HepG2 (cell line): Measurements from ENCODE around the gene CYP27B1. TPM values are rescaled to one million over a fixed set of nuclear protein-coding genes. Genes with fewer than 3 reads are reported as not detected.

ENCODE experiments used
- ATF3 ChIP-seq: sonication (generic); formaldehyde crosslinking; IDR thresholded peaks from 2 replicates; pipeline ENCODE4 v1.4.0; 2020; ENCODE audit warnings: missing genetic modification reagents
- ATRX ChIP-seq: sonication (generic); formaldehyde crosslinking; IDR thresholded peaks from 2 replicates; pipeline ENCODE4 v1.4.0; 2020; ENCODE audit warnings: missing genetic modification reagents, borderline replicate concordance
- BRD4 ChIP-seq: sonication (generic); formaldehyde crosslinking; IDR thresholded peaks from 2 replicates; pipeline ENCODE4 v1.4.0; 2020; ENCODE audit warnings: missing genetic modification reagents
- FOXJ3 ChIP-seq: sonication (generic); formaldehyde crosslinking; IDR thresholded peaks from 2 replicates; pipeline ENCODE4 v1.4.0; 2020; ENCODE audit warnings: missing genetic modification reagents, mild to moderate bottlenecking, borderline replicate concordance
- GATA4 ChIP-seq: sonication (generic); IDR thresholded peaks from 2 replicates; pipeline ENCODE4 v1.6.1; 2016; ENCODE audit warnings: antibody characterized with exemption, low read depth, borderline replicate concordance
- HNRNPL ChIP-seq: fragments of 200-400 bp; formaldehyde crosslinking; IDR thresholded peaks from 2 replicates; pipeline ENCODE4 v1.6.1; 2017; ENCODE audit warnings: mild to moderate bottlenecking, low read depth, low read length
- ISL2 ChIP-seq: sonication (generic); formaldehyde crosslinking; IDR thresholded peaks from 2 replicates; pipeline ENCODE4 v1.5.0; 2020; ENCODE audit warnings: missing genetic modification reagents
- KAT8 ChIP-seq: IDR thresholded peaks from 2 replicates; pipeline ENCODE4 v1.6.1; 2016; ENCODE audit warnings: missing genetic modification reagents, missing compliant biosample characterization
- MED13 ChIP-seq: sonication (generic); formaldehyde crosslinking; IDR thresholded peaks from 2 replicates; pipeline ENCODE4 v1.5.0; 2020; ENCODE audit warnings: missing genetic modification reagents
- MTA3 ChIP-seq: sonication (generic); formaldehyde crosslinking; IDR thresholded peaks from 2 replicates; pipeline ENCODE4 v1.4.0; 2020; ENCODE audit warnings: missing genetic modification reagents
- NFKB2 ChIP-seq: sonication (generic); formaldehyde crosslinking; IDR thresholded peaks from 2 replicates; pipeline ENCODE4 v1.4.0; 2020; ENCODE audit warnings: missing genetic modification reagents, borderline replicate concordance
- PAWR ChIP-seq: sonication (generic); formaldehyde crosslinking; IDR thresholded peaks from 2 replicates; pipeline ENCODE4 v1.4.0; 2020; ENCODE audit warnings: missing genetic modification reagents, mild to moderate bottlenecking, borderline replicate concordance
- PPARG ChIP-seq: conservative IDR thresholded peaks from 2 replicates; pipeline ENCODE4 v1.6.1; 2016; ENCODE audit warnings: missing biosample characterization, missing genetic modification reagents
- RAD21 ChIP-seq: fragments of 450-650 bp; formaldehyde crosslinking; IDR thresholded peaks from 2 replicates; pipeline ENCODE4 v1.5.0; 2020; ENCODE audit warnings: mild to moderate bottlenecking
- RAD51 ChIP-seq: fragments of 450-650 bp; IDR thresholded peaks from 2 replicates; pipeline ENCODE4 v1.6.1; 2016; ENCODE audit warnings: borderline replicate concordance
- RELA ChIP-seq: sonication (generic); formaldehyde crosslinking; IDR thresholded peaks from 2 replicates; pipeline ENCODE4 v1.4.0; 2020; ENCODE audit warnings: missing genetic modification reagents
- TOE1 ChIP-seq: sonication (generic); formaldehyde crosslinking; IDR thresholded peaks from 2 replicates; pipeline ENCODE4 v1.4.0; 2020; ENCODE audit warnings: mild to moderate bottlenecking, missing genetic modification reagents
- WIZ ChIP-seq: sonication (generic); formaldehyde crosslinking; IDR thresholded peaks from 2 replicates; pipeline ENCODE4 v1.5.1; 2020; ENCODE audit warnings: mild to moderate bottlenecking, missing genetic modification reagents
- ZBTB33 ChIP-seq: sonication (generic); formaldehyde crosslinking; IDR thresholded peaks from 2 replicates; pipeline ENCODE4 v1.4.0; 2020; ENCODE audit warnings: missing genetic modification reagents
- ZBTB39 ChIP-seq: sonication (generic); formaldehyde crosslinking; IDR thresholded peaks from 2 replicates; pipeline ENCODE4 v1.5.0; 2020; ENCODE audit warnings: missing genetic modification reagents
- ZGPAT ChIP-seq: IDR thresholded peaks from 2 replicates; pipeline ENCODE4 v1.6.1; 2016; ENCODE audit warnings: mild to moderate bottlenecking
- ZNF333 ChIP-seq: sonication (generic); formaldehyde crosslinking; IDR thresholded peaks from 2 replicates; pipeline ENCODE4 v1.4.0; 2020; ENCODE audit warnings: mild to moderate bottlenecking, missing genetic modification reagents, borderline replicate concordance
- ZNF441 ChIP-seq: sonication (generic); formaldehyde crosslinking; IDR thresholded peaks from 2 replicates; pipeline ENCODE4 v1.7.0; 2021; ENCODE audit warnings: missing genetic modification reagents, borderline replicate concordance
- ZNF614 ChIP-seq: IDR thresholded peaks from 2 replicates; pipeline ENCODE4 v1.6.1; 2018; ENCODE audit warnings: missing biosample characterization, missing genetic modification reagents, inconsistent platforms, borderline replicate concordance
- ZNF780A ChIP-seq: sonication (generic); formaldehyde crosslinking; IDR thresholded peaks from 2 replicates; pipeline ENCODE4 v1.8.0; 2022; ENCODE audit warnings: mild to moderate bottlenecking, missing genetic modification reagents, moderate library complexity
- polyA plus RNA-seq, 8 experiments: library from polyadenylated mRNA; depleted of rRNA in 3 of 8; stranded (reverse) in 7 of 8; unstranded in 1 of 8; fragments of >200 nt; fragmentation: Illumina TruSeq in 4 of 8; extraction: Trizol in 4 of 8; gene quantifications; 2 replicates each; pipeline versions ENCODE4 v1.2.1 to v1.2.3, GENCODE V29; 2011 to 2016; ENCODE audit warnings: low read depth in 4 of 8, missing spikeins in 1 of 8, mixed read lengths in 1 of 8; ENCODE audit not compliant: insufficient read depth in 1 of 8
- total RNA-seq, 5 experiments: library from RNA; depleted of rRNA; stranded (reverse); fragments of >200 nt; fragmentation: Illumina TruSeq; extraction: Trizol; gene quantifications; 2 replicates each; pipeline ENCODE4 v1.2.3, GENCODE V29; 2016; ENCODE audit warnings: low read depth in 1 of 5

The CYP27B1 gene
- total and polyA plus RNA-seq, 2 of the 13 experiments (the other 11 are each of a cell fraction or from before 2014, with no cell fraction given) = 2.3 to 3.0 TPM

GRCh38 chr12:57751788-57752667, 14.8 kb downstream of the CYP27B1 start, which contains the start of gene CDK4 (continued):
- TF ChIP-seq ATRX (CRISPR knock-in tag) (no peak), RAD21 (CRISPR knock-in tag) (peak; percentile 34; the same call in 1 of the 2 replicates), ZNF614 (peak; percentile 90; the same call in 1 of the 2 replicates), PPARG (CRISPR knock-in tag) (0 out of 2 replicates have a peak, but pooled peaks have one; percentile 23), ZNF333 (peak; percentile 42; the same call in 1 of the 2 replicates), ZBTB33 (peak; percentile 64; the same call in 1 of the 2 replicates), KAT8 (CRISPR knock-in tag) (peak; percentile 94), GATA4 (no peak), NFKB2 (CRISPR knock-in tag) (peak; percentile 97; the same call in 1 of the 2 replicates), TOE1 (CRISPR knock-in tag) (peak; percentile 39; the same call in 1 of the 2 replicates), RELA (peak; percentile 83), RAD51 (peak; percentile 100), ISL2 (CRISPR knock-in tag) (peak; percentile 63; the same call in 1 of the 2 replicates), BRD4 (peak; percentile 86), ZNF441 (CRISPR knock-in tag) (peak; percentile 91), PAWR (CRISPR knock-in tag) (no peak; the same call in 1 of the 2 replicates), ATF3 (peak; percentile 8; the same call in 1 of the 2 replicates), FOXJ3 (CRISPR knock-in tag) (no peak), ZNF780A (peak; percentile 60; the same call in 1 of the 2 replicates), MED13 (peak; percentile 65; the same call in 1 of the 2 replicates), ZBTB39 (CRISPR knock-in tag) (peak; percentile 54; the same call in 1 of the 2 replicates), ZGPAT (CRISPR knock-in tag) (peak; percentile 97), MTA3 (CRISPR knock-in tag) (no peak), HNRNPL (0 out of 2 replicates have a peak, but pooled peaks have one; percentile 74), WIZ (CRISPR knock-in tag) (0 out of 2 replicates have a peak, but pooled peaks have one; percentile 52)
